Peyer's patch (tissue), 4 donors: ENCODE results near the gene IFFO2.

Source experiments
- POLR2A ChIP-seq, 2 donors: fragments of 450-650 bp; IDR thresholded peaks; one replicate each; pipeline ENCODE4 v1.5.1; 2017; ENCODE audit warnings: antibody characterized with exemption in 2 of 2, mild to moderate bottlenecking in 2 of 2, moderate library complexity in 2 of 2
- TF ChIP-seq, protein P1 (sequence below), 6 experiments: fragments of 450-650 bp in 4 of 6; fragments of 200-600 bp in 2 of 6; sonication (generic) in 1 of 6; IDR thresholded peaks; one replicate each; pipeline ENCODE4 v1.5.1; 2017 to 2019; ENCODE audit warnings: antibody characterized with exemption in 6 of 6, mild to moderate bottlenecking in 3 of 6, moderate library complexity in 1 of 6

DNA sequence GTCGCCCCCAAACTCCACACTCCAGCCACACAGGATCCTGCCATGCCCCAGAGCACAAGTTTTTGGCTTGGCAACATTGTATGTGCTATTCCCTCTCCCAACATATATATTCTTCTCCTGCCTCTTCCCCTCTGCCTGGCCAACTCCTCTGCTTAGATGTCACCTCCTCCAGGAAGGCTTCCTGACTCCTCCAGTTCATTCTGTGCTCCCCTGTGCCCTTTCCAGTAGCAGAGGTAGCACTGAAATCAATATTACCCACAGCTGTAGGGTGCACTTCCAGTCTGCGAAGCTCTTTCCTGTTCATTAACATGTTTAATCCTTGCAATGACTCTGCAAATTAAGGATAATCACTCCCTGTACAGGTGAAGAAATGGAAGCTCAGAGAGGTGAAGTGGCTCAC, 75.3 kb downstream of the IFFO2 start:
- TF ChIP-seq, protein P1, sequence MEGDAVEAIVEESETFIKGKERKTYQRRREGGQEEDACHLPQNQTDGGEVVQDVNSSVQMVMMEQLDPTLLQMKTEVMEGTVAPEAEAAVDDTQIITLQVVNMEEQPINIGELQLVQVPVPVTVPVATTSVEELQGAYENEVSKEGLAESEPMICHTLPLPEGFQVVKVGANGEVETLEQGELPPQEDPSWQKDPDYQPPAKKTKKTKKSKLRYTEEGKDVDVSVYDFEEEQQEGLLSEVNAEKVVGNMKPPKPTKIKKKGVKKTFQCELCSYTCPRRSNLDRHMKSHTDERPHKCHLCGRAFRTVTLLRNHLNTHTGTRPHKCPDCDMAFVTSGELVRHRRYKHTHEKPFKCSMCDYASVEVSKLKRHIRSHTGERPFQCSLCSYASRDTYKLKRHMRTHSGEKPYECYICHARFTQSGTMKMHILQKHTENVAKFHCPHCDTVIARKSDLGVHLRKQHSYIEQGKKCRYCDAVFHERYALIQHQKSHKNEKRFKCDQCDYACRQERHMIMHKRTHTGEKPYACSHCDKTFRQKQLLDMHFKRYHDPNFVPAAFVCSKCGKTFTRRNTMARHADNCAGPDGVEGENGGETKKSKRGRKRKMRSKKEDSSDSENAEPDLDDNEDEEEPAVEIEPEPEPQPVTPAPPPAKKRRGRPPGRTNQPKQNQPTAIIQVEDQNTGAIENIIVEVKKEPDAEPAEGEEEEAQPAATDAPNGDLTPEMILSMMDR (IDR thresholded peaks at IDR 0.05), result no peak
- TF ChIP-seq POLR2A (IDR thresholded peaks at IDR 0.05), result no peak
